Skeletal muscle tissue (tissue), 4 donors: Measurements from ENCODE around the gene ZFAND3. TPM values are rescaled to one million over a fixed set of nuclear protein-coding genes. Genes with fewer than 3 reads are reported as not detected.

ENCODE experiments used
- H3K27ac ChIP-seq: one replicate; pipeline ENCODE4 v1.7.0; 2013; ENCODE audit warnings: mild to moderate bottlenecking, low read depth, low read length, inconsistent platforms
- H3K27me3 ChIP-seq, 3 donors: one replicate each; pipeline ENCODE4 v1.7.0; 2013; ENCODE audit warnings: low read length in 3 of 3; ENCODE audit not compliant: control insufficient read depth in 3 of 3, insufficient read depth in 3 of 3
- H3K36me3 ChIP-seq, 3 donors: one replicate each; pipeline ENCODE4 v1.7.0; 2013; ENCODE audit warnings: low read length in 3 of 3; ENCODE audit not compliant: control insufficient read depth in 3 of 3, insufficient read depth in 3 of 3
- H3K4me1 ChIP-seq, 3 donors: one replicate each; pipeline ENCODE4 v1.7.0; 2013; ENCODE audit warnings: low read length in 3 of 3, mild to moderate bottlenecking in 3 of 3; ENCODE audit not compliant: control insufficient read depth in 3 of 3, insufficient read depth in 3 of 3
- H3K4me3 ChIP-seq, 3 donors: one replicate each; pipeline ENCODE4 v1.7.0; 2013; ENCODE audit warnings: low read length in 3 of 3
- H3K9ac ChIP-seq, 3 donors: one replicate each; pipeline ENCODE4 v1.7.0; 2013; ENCODE audit warnings: low read length in 3 of 3, mild to moderate bottlenecking in 3 of 3, moderate library complexity in 2 of 3, low read depth in 1 of 3
- H3K9me3 ChIP-seq, 3 donors: one replicate each; pipeline ENCODE4 v1.7.0; 2013; ENCODE audit warnings: low read length in 3 of 3; ENCODE audit not compliant: control insufficient read depth in 3 of 3
- total RNA-seq: library from RNA; depleted of rRNA; stranded (reverse); fragments of >200 nt; gene quantifications from one replicate; pipeline ENCODE4 v1.2.3, GENCODE V29; 2014
- donor health status: Osteomylitis.

Gene ZFAND3
- total RNA-seq, 1 donor from 2014 or later = 23.0 TPM

- Histone ChIP-seq H3K4me3 (no peak overlapping the region), H3K27me3 (no peaks in the 10 kb centered on the region), H3K9me3 (no peaks in the 10 kb centered on the region), H3K27ac (no peak overlapping the region), H3K36me3 (peaks cover 0 to 2% (median 0%) of the 10 kb centered on the region in 3 donors), H3K4me1 (peaks cover 4 to 15% (median 6%) of the 10 kb centered on the region in 3 donors), H3K9ac (no peak overlapping the region)
These were observed 100.1 kb downstream of the ZFAND3 start for GRCh38 chr6:37919417-37920157.

DNA sequence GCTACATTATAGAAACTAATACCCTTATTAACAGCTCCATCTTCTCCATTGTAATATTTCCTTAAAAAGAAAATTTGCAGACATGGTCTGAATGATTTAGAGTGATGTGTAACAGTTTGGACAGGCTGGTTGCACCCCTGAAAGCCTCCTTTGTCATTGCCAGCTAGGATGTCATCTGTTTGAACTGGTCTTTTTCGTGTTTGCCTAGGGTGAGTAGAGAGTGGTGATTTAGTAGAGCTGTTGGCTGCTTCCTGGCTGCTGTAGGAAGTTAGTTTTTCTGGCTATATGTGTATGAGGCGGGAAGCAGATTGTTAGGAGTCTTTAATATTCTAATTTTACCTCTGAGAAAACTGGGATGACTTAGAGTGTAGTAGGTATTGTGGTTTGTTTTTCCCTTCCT lies 101.1 kb downstream of the ZFAND3 start:
- H3K9ac ChIP-seq = no peak overlapping the region
- H3K4me1 ChIP-seq = peaks cover 0 to 10% (median 2%) of the 10 kb centered on the region in 3 donors
- H3K27ac ChIP-seq = no peak overlapping the region
- no peaks in the 10 kb centered on the region for H3K9me3 ChIP-seq
- peaks cover 0 to 2% (median 0%) of the 10 kb centered on the region in 3 donors for H3K36me3 ChIP-seq
- H3K4me3 ChIP-seq = no peak overlapping the region
- no peaks in the 10 kb centered on the region for H3K27me3 ChIP-seq

GRCh38 chr6:37922563-37922962 lies 103.0 kb downstream of the ZFAND3 start:
- H3K4me1 ChIP-seq = peaks cover 0 to 19% (median under 1%) of the 10 kb centered on the region in 3 donors

GRCh38 chr6:37923514-37923913 lies 104.0 kb downstream of the ZFAND3 start:
- no peak overlapping the region for H3K9ac ChIP-seq
- H3K4me3 ChIP-seq = no peak overlapping the region
- no peak overlapping the region for H3K27ac ChIP-seq
- H3K27me3 ChIP-seq = no peaks in the 10 kb centered on the region
- H3K4me1 ChIP-seq = peaks cover 0 to 25% (median 2%) of the 10 kb centered on the region in 3 donors
- no peaks in the 10 kb centered on the region for H3K9me3 ChIP-seq
- H3K36me3 ChIP-seq = no peaks in the 10 kb centered on the region

More at GRCh38 chr6:37922563-37922962, 103.0 kb downstream of the ZFAND3 start:
- H3K9ac ChIP-seq = no peak overlapping the region
- no peaks in the 10 kb centered on the region for H3K27me3 ChIP-seq
- H3K9me3 ChIP-seq = no peaks in the 10 kb centered on the region
- H3K4me3 ChIP-seq = no peak overlapping the region
- H3K27ac ChIP-seq = no peak overlapping the region
- H3K36me3 ChIP-seq = no peaks in the 10 kb centered on the region

GRCh38 chr6:37926661-37927060 lies 107.1 kb downstream of the ZFAND3 start:
- Histone ChIP-seq H3K36me3 (no peaks in the 10 kb centered on the region), H3K27me3 (no peaks in the 10 kb centered on the region), H3K9ac (no peak overlapping the region), H3K4me3 (no peak overlapping the region), H3K27ac (no peak overlapping the region), H3K4me1 (peaks cover 6 to 19% (median 11%) of the 10 kb centered on the region in 3 donors), H3K9me3 (no peaks in the 10 kb centered on the region)

DNA sequence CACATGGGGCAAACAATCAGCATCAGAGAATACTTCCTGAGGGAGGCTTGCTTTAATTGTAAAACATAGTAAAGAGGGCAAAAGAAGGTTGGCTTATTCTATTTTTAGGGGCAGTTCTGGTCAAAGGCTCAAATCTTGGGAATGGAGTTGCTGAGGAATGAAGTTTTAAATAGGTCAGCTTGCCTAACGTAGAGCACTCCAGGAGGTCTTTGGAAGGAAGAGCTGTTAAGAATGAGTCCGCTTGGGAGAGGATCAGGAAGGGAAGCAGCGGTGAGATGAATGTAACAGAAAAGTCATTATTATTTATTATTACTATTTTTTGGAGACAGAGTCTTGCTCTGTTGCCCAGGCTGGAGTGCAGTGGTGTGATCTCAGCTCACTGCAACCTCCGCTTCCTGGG lies 108.7 kb downstream of the ZFAND3 start:
- Histone ChIP-seq H3K36me3 (no peaks in the 10 kb centered on the region), H3K4me3 (no peak overlapping the region), H3K27me3 (no peaks in the 10 kb centered on the region), H3K9ac (no peak overlapping the region), H3K9me3 (no peaks in the 10 kb centered on the region), H3K27ac (no peak overlapping the region), H3K4me1 (peaks cover 6 to 19% (median 11%) of the 10 kb centered on the region in 3 donors)

GRCh38 chr6:37930288-37930971 lies 110.9 kb downstream of the ZFAND3 start:
- Histone ChIP-seq H3K4me3 (no peak overlapping the region), H3K36me3 (no peaks in the 10 kb centered on the region), H3K9me3 (no peaks in the 10 kb centered on the region), H3K27me3 (no peaks in the 10 kb centered on the region), H3K9ac (no peak overlapping the region), H3K4me1 (peaks cover 6 to 19% (median 11%) of the 10 kb centered on the region in 3 donors), H3K27ac (no peak overlapping the region)

DNA sequence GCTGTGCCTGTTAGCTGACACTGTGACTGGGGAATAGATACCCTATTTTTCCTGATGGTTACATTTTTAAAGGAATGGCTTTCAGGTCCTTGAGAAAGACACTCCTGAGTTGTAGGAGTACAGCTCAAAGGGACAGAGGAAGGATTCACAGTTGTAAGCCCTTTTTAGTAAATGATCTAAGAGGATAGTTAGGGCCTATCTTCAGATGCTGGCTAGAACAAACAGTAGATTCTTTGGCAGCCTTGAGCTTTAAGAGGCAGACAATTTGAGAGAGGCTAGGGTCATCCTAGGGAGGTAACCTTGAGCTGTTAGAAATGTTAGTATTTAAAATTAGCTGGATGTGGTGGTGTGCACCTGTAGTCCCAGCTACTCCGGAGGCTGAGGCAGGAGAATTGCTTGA lies 111.5 kb downstream of the ZFAND3 start:
- Histone ChIP-seq H3K27ac (no peak overlapping the region), H3K36me3 (no peaks in the 10 kb centered on the region), H3K9me3 (no peaks in the 10 kb centered on the region), H3K27me3 (no peaks in the 10 kb centered on the region), H3K4me3 (no peak overlapping the region), H3K4me1 (peaks cover 6 to 19% (median 11%) of the 10 kb centered on the region in 3 donors), H3K9ac (no peak overlapping the region)

GRCh38 chr6:37934276-37934675 lies 114.7 kb downstream of the ZFAND3 start:
- H3K9me3 ChIP-seq = no peaks in the 10 kb centered on the region
- H3K36me3 ChIP-seq = no peaks in the 10 kb centered on the region
- no peak overlapping the region for H3K4me3 ChIP-seq
- peaks cover 5 to 10% (median 7%) of the 10 kb centered on the region in 3 donors for H3K4me1 ChIP-seq
- H3K27me3 ChIP-seq = no peaks in the 10 kb centered on the region
- H3K9ac ChIP-seq = no peak overlapping the region
- no peak overlapping the region for H3K27ac ChIP-seq

- Histone ChIP-seq H3K4me1 (peaks cover 6 to 10% (median 6%) of the 10 kb centered on the region in 3 donors), H3K27ac (no peak overlapping the region), H3K9me3 (no peaks in the 10 kb centered on the region), H3K27me3 (no peaks in the 10 kb centered on the region), H3K36me3 (no peaks in the 10 kb centered on the region), H3K4me3 (no peak overlapping the region), H3K9ac (no peak overlapping the region)
These were observed 116.6 kb downstream of the ZFAND3 start for GRCh38 chr6:37936150-37936549.
